Hematopoietic multipotent progenitor cell (in vitro differentiated cells): ENCODE results near the gene CIITA. TPM values are rescaled to one million over a fixed set of nuclear protein-coding genes. Genes with fewer than 3 reads are reported as not detected.

Experiments used
- DNase-seq, 3 donors: peaks; one replicate each; pipeline ENCODE4 v3.0.0-alpha.2; 2011 to 2015; ENCODE audit warnings: low read depth in 2 of 3, low spot score in 2 of 3
- total RNA-seq: library from RNA; depleted of rRNA; stranded (reverse); fragments of >200 nt; gene quantifications from one replicate; pipeline ENCODE4 v1.2.3, GENCODE V29; 2012

The CIITA gene
- total RNA-seq, 1 donor, result 88.6 TPM

DNA sequence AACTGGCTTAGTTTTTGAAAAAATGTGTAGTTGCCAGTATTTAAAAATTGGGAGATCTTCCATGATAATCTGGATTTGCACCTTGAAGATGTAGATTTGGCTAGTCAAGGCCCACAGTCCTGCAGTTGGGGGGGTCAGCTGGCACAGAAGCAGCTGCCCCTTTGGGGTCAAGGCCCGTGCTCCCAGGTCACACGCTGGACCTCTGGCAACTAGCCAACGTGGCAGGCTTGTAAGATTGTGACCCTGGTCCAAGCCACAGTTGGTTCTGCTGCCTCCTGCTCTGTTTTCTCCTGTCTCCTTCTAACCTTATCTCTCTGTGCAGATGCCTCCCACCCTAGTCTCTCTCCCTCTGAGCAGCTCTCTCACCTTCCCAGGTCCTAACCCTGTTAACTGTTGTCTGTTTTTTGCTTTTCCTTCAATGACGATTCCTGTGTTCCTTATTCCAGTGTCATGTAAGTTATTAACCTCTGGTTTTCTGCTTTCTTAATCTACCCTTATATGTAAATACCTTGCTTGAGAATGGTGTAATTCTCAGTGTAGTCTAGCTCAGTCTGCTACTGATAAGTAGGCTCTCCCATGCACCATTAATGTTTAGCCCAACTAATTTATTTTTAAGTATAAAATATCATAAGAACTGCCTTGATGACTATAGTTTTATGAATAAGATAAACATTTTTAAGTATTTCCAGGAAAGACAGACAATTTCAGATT is 95.3 kb downstream of the CIITA start:
- DNase-seq, result no peak

GRCh38 chr16:10972819-10973464 is 95.9 kb downstream of the CIITA start:
- DNase-seq, result no peak

DNA sequence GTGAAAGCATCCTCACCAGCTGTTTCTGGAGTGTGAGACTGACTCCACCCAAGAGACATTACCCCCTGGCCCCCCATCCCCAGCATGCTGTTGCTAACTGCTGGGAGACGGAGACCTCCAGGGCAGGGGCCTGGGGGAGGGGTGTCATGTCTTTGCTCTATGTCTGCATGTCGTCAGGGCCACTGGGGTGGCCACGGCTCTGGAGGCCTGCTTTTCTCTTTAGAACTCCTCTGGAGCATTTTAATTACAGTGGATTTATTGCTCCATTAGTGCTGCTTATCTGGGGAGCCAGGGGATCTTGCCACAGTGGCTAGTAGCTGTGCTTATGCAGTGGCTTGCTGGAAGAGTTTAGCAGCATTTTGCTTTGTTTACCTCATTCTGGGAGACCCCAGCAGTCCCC is 99.6 kb downstream of the CIITA start:
- no peak for DNase-seq

DNA sequence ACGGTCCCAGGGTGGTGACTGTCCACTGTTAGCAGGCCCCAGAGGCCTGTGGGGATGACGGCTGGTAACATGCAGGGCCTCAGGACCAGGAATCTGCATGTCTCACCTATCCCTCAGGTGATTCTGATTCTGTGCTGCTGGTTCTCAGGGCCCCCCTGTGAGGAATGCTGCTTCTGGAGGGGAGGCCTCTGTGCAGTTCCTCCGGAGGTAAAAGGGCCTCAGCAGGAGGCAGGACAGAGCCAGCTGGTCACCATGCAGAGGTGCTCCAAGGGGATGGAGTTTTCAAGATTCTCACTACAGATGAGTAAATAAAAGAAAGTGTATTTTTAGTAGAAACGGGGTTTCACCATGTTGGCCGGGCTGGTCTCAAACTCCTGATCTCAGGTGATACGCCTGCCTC is 101.1 kb downstream of the CIITA start:
- no peak for DNase-seq

DNA sequence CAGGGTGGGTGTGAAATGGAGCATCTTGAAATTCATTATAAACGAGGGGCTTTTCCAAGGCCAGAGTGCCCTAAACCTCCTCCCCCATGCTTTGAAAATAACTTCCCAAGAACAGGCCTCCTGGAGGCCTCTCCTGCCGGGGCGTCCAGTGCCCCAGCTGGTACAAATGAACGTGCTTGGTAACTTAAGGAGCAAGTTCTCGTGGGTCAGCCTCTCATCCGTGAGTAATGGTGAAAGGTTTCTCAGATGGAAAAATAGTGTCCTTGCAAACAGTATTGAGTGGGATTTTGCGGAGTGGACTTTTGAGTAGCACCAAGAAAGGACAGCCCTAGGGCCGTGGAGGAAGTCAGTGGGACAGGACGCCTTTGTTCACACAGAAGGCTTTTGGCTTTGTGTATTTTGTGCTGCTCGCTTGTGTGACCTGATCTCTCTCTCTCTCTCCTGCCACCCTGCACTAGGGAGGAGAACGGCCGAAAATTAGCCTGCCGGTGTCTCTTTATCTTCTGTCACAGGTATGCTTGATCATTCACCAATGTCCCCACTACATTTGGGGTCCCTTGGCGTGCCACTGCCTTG is 102.0 kb downstream of the CIITA start:
- no peak for DNase-seq

GRCh38 chr16:10979717-10980601 is 103.0 kb downstream of the CIITA start:
- DNase-seq, result peak in 1 of 3 donors; percentile 10

- no peak for DNase-seq
Observed at GRCh38 chr16:10980813-10981212, 103.8 kb downstream of the CIITA start.

DNA sequence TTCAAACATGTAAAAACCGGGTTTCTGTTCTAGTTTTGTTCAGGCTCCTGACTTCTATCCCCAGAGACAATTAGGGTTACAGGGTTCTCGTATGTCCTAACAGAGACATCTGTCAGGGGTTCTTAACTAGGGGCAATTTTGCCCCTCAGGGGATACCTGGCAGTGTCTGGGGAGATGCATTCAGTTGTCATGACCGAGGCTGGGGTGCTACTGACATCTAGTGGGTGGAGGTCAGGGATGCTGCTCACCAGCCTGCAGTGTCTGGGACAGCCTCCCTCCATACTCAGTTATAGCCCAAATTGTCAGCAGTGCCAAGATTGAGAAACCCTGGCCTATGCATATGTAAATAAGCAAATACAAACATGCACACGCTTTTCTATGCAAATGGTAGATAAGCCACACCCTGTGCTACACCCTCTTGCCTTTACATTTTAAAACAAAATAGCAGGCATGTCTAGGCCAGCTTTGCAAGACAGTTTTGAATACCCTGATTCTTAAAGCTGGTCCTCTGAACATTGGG is 104.8 kb downstream of the CIITA start:
- peak in 1 of 3 donors; percentile 39 for DNase-seq

GRCh38 chr16:10982465-10983150 is 105.6 kb downstream of the CIITA start:
- no peak for DNase-seq

GRCh38 chr16:10983159-10983558 is 106.2 kb downstream of the CIITA start:
- DNase-seq, result no peak

DNA sequence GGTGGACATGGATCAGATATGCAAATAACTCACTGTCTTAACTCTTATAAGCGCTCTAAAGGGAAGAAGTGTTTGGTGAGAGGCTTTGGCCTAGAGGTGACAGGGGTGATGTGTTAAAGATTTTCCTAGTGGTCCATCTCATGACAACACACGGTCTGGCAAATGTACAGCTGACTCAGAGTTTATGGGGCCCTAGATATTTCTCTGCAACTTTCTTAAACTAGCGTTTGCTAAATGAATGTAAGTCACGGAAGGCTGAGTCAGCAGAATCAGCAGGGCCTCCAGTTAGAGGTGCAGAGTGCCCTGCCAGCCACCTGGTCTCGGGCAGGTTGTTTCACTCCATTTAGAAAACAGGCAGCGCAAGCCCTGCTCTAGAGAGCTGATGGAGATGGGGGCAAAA is 107.5 kb downstream of the CIITA start:
- no peak for DNase-seq

Other genes starting within 250 kb of the CIITA start
- under 0.01 TPM for gene TEKT5, start 182.3 kb upstream of the CIITA start, total RNA-seq
- 26.7 TPM for gene NUBP1, start 133.4 kb upstream of the CIITA start, total RNA-seq
- 4.0 TPM for gene TVP23A, start 58.4 kb upstream of the CIITA start, total RNA-seq
- gene DEXI, start 65.3 kb downstream of the CIITA start, total RNA-seq, result 37.2 TPM
- gene CLEC16A, start 67.4 kb downstream of the CIITA start, total RNA-seq, result 35.5 TPM